Measurements from ENCODE around the gene CYB561. TPM values are rescaled to one million over a fixed set of nuclear protein-coding genes. Genes with fewer than 3 reads are reported as not detected.

CYB561 gene
- total and polyA plus RNA-seq, 10 of the 15 experiments (the other 5 are each of a cell fraction or from before 2014, with no cell fraction given): 0.52 to 6.9 (median 2.5) TPM

GRCh38 chr17:63434951-63435571 lies 11.0 kb downstream of the CYB561 start:
- no peak for FAIRE-seq
- Histone ChIP-seq H3K4me3 (no peak overlapping the region), H3K4me2 (ENCODE audit: control insufficient read depth, insufficient read depth) (no peak overlapping the region), H4K20me1 (ENCODE audit: control insufficient read depth, insufficient read depth) (no peaks in the 10 kb centered on the region), H3K9ac (ENCODE audit: control insufficient read depth, insufficient read depth, low read length) (no peak overlapping the region), H3K79me2 (ENCODE audit: control insufficient read depth, insufficient read depth, low read length) (no peaks in the 10 kb centered on the region), H2AFZ (ENCODE audit: control insufficient read depth, low read depth, low read length) (no peak overlapping the region), H3K36me3 (ENCODE audit: control insufficient read depth in 2 of 2, insufficient read depth in 2 of 2, low read length in 1 of 2) (no peaks in the 10 kb centered on the region), H3K27me3 (replicated peaks in 1 of 2; ENCODE audit: control insufficient read depth in 2 of 2, insufficient read depth in 2 of 2, low read length in 1 of 2) (no peaks in the 10 kb centered on the region), H3K9me3 (replicated peaks; ENCODE audit: control insufficient read depth, insufficient read depth, low read length) (no peaks in the 10 kb centered on the region), H3K27ac (ENCODE audit: control insufficient read depth, insufficient read depth) (no peak overlapping the region), H3K4me1 (ENCODE audit: control insufficient read depth, insufficient read depth, low read length) (no peaks in the 10 kb centered on the region; the same call in 1 of the 2 replicates)
- ChIA-PET SMC1A (ENCODE audit: uncharacterized antibody, unreplicated experiment) (interaction anchor here (0.7 to 3.2 kb wide), 4 partner anchors 172 to 184 kb away, joined by 3 to 10 read pairs (median 3); no protein-coding TSS in a partner anchor), POLR2A (interaction anchor here (0.6 kb wide), 1 partner anchor 455 kb away, joined by 7 read pairs; no protein-coding TSS in a partner anchor), CTCF (interaction anchor here (0.6 to 3.2 kb wide), 7 partner anchors 9 to 275 kb away, joined by 3 to 23 read pairs (median 6); no protein-coding TSS in a partner anchor), RAD21 (ENCODE audit: unreplicated experiment) (interaction anchor here (1.3 kb wide), 3 partner anchors 44 to 263 kb away, joined by 3 to 4 read pairs (median 3); no protein-coding TSS in a partner anchor)
- intact Hi-C loops (cut with micrococcal nuclease; ENCODE audit: unreplicated experiment) (no loop called here), in situ Hi-C loops (cut with MboI) (loop anchor here (25.0 kb wide), 1 partner anchor 402 kb away; the partner anchor contains the start of genes FTSJ3, PSMC5 and SMARCD2)
- no peak for ATAC-seq
- DNase-seq (ENCODE audit: low read depth, low spot score): no peak
- no TSS peak for BruUV-seq (replicated peaks)
- 93% methylated on average over 25 of the region's 25 CpGs for WGBS (ENCODE audit: insufficient coverage, insufficient replicate concordance, low lambda C conversion rate, missing lambda C conversion rate)
- TF ChIP-seq TBL1XR1 (IDR thresholded peaks at IDR 0.05; ENCODE audit: low read depth, low read length): no peak
- no peak for TF ChIP-seq NR2C2 (IDR thresholded peaks at IDR 0.05; ENCODE audit: borderline replicate concordance, control insufficient read depth, insufficient read length, low read depth)
- TF ChIP-seq PAX8 (IDR thresholded peaks at IDR 0.05): no peak
- TF ChIP-seq SREBF2 (IDR thresholded peaks at IDR 0.05; ENCODE audit: low read length): no peak
- no peak for TF ChIP-seq GABPA (IDR thresholded peaks at IDR 0.05; ENCODE audit: low read depth)
- TF ChIP-seq GATAD2B (conservative IDR thresholded peaks at IDR 0.05; ENCODE audit: low read depth): no peak
- TF ChIP-seq ZNF384 (IDR thresholded peaks at IDR 0.05; ENCODE audit: borderline replicate concordance, low read depth, low read length): no peak
- TF ChIP-seq IRF5 (IDR thresholded peaks at IDR 0.05; ENCODE audit: borderline replicate concordance): no peak
- TF ChIP-seq E4F1 (IDR thresholded peaks at IDR 0.05; ENCODE audit: borderline replicate concordance, partially characterized antibody): no peak
- no peak for TF ChIP-seq RELB (IDR thresholded peaks at IDR 0.05; ENCODE audit: low read depth)
- no peak for TF ChIP-seq ZNF207 (IDR thresholded peaks at IDR 0.05; ENCODE audit: borderline replicate concordance)
- no peak for TF ChIP-seq SREBF1 (IDR thresholded peaks at IDR 0.05; ENCODE audit: low read length)
- no peak for TF ChIP-seq RUNX3 (IDR thresholded peaks at IDR 0.05; ENCODE audit: low read length)
- no peak for TF ChIP-seq SKIL (IDR thresholded peaks at IDR 0.05; ENCODE audit: low read depth, poor library complexity, severe bottlenecking)
- no peak for TF ChIP-seq RAD21 (IDR thresholded peaks at IDR 0.05; ENCODE audit: insufficient read depth, low read depth, low read length)
- TF ChIP-seq CHD2 (IDR thresholded peaks at IDR 0.05; ENCODE audit: borderline replicate concordance, low read depth, low read length): no peak
- no peak for TF ChIP-seq STAT1 (conservative IDR thresholded peaks at IDR 0.05)

Measured in GM12878 (cell line).